GM12801 (cell line): Measurements from ENCODE around the gene SPRYD4.

Source experiments
- TF ChIP-seq, protein P1 (sequence below): IDR thresholded peaks from one replicate; pipeline ENCODE4 v1.5.1; 2011; ENCODE audit warnings: control low read depth; ENCODE audit not compliant: insufficient read length; ENCODE audit errors: extremely low read depth

SPRYD4 gene

DNA sequence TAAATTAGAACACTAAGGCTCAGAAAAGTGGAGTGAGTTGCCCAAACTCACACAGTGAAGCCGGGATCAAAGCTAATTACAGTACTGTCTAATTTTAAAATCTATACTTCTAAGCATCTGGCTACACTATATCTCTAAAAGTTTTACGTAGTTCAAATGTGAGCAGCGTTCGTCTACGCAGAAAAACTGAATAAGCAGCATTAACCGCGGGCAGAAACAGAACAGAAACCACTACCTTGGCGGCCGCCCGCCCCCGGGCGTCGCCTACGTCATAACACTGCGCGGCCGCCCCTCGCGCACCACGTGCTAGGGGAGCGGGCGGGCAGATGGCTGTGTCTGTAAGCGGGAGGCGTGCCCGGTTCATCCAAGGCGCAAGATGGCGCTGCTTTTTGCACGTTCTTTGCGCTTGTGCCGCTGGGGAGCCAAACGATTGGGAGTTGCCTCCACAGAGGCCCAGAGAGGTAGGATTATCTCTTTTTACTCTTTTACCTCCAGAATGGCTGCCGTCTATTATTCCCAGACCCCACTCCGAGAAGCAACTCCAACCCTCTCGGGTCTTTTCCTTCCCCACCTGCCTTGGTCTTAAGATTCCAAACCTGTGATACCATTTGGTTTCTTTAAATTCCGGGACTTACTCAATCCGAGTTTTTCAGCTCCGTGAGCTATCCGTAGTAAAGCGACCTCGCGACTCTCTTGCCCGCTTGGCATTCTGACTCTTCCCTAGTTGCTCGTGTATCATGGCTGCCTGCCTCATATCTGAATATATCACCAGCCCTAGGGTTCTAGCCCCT, at the start of gene SPRYD4:
Gene SPRYD4, plus strand, starts transcription at position 363 of the 791 bp plus-strand sequence. Its CDS starts 14 bp downstream, at position 377.
- TF ChIP-seq, protein P1, sequence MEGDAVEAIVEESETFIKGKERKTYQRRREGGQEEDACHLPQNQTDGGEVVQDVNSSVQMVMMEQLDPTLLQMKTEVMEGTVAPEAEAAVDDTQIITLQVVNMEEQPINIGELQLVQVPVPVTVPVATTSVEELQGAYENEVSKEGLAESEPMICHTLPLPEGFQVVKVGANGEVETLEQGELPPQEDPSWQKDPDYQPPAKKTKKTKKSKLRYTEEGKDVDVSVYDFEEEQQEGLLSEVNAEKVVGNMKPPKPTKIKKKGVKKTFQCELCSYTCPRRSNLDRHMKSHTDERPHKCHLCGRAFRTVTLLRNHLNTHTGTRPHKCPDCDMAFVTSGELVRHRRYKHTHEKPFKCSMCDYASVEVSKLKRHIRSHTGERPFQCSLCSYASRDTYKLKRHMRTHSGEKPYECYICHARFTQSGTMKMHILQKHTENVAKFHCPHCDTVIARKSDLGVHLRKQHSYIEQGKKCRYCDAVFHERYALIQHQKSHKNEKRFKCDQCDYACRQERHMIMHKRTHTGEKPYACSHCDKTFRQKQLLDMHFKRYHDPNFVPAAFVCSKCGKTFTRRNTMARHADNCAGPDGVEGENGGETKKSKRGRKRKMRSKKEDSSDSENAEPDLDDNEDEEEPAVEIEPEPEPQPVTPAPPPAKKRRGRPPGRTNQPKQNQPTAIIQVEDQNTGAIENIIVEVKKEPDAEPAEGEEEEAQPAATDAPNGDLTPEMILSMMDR = no peak

DNA sequence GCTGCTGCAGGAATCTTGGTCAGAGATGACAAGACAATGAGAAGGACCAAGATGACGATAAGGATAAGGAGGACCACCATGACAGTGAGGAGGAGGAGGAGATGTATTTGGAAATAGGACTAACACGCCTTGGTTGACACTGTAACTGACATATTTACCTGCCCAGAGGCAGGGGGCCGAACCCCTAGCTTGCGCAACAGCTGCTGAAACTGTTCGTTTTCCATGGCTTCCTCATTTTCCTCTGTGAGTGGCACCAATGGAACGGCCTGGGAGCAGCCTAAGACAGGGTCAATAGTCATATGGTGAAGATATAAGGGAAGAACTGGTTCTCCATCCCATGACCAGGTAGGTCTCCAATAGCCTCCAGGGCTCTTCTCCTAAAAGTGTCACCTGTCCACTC, 48.0 kb upstream of the SPRYD4 start:
- TF ChIP-seq, protein P1 = no peak

DNA sequence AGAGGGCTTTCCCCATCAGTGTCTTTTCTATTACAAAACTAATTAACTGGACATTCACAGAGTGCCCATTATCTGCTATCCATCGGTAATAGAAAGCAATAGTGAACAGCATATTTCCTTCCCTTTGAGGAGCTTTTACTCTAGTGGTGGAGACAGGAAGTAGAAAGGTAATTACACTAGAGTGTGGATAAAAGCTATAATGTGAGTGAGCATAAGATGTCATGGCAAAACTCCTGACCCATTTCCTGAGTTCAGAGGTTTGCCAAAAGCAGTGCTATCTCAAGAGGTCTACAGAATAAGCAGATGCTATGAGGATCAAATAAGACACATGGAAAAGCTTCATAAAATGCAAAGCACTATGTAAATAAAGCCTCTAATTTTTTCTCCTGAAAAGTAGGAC, 43.2 kb upstream of the SPRYD4 start:
- TF ChIP-seq, protein P1 = no peak

DNA sequence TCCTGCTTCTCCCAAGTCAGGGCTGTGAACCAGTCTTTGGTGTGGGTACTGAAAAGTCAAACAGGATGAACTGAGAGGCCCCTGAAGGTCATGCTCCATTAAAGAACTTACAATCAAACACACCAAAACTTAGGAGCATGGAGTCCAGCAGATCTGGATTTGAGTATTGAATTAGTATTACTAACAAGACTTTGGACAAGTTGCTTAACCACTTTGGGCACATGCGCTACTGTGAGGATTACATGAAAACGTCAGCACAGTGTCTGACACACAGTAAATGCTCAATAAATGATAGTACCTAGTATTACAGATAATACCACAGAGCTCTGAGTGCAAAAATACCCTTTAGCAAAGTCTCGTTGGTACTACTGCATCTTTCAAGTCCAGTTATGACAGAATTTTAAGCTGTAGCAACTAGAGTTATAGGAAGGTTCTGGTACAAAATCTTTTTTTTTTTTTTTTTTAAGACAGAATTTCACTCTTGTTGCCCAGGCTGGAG, 42.4 kb upstream of the SPRYD4 start:
- TF ChIP-seq, protein P1 = no peak

DNA sequence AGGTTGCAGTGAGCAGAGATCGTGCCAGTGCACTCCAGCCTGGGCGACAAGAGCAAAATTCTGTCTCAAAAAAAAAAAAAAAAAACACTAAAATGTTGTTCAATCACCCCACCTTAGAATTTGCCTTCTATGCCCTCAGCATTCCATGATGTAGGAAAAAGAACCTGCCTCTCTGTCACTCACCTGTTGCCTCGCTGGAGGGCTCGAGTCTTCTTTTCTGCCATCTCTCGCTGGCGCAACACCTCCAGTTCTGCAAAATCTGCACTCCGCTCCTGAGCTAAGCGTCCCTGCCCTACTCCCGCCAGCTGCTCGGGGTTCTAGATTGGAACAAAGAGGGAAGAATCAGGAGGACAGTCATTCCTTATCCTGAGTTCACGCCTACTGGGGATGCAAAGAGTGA, 37.1 kb upstream of the SPRYD4 start:
- TF ChIP-seq, protein P1 = no peak

DNA sequence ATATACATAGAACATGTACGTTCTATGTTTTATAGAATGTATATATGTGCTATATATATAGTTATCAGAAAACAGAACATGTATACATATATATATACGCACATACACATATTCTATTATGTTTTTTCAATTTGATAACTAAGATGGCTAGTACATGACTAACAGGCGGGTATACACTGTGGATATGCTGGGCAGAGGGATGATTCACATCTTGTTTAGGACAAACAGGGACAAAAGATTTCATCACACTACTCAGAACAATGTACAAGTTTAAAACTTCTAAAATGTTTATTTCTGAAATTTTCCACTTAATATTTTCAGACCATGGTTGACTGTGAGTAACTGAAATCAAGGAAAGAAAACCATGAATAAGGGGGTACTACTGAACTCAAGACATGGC, 36.5 kb upstream of the SPRYD4 start:
- TF ChIP-seq, protein P1 = no peak

DNA sequence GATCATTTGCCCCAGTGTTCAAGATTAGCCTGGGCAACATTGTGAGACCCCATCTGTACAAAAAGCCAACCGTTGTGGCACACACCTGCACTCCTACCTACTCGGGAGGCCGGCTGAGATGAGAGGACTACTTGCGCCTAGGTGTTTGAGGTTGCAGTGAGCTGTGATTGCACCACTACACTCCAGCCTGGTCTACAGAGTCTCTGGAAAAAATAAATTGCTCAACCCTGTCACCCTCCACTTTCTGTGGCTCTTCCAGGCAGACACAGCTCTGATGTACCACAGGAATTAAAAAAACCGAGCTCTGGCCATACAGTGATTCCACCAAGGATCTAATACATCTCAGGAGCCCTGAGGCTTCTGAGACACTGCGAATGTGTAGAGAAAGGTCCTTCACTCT, 33.5 kb upstream of the SPRYD4 start:
- TF ChIP-seq, protein P1 = no peak
